T-helper 2 cell treated with Interferon-gamma antibody and Interleukin-4, amounts not matched to agents 100 ng/mL and 5 ng/mL, for 36 hours (primary cell): Measurements from ENCODE around the gene GET4. TPM values are rescaled to one million over a fixed set of nuclear protein-coding genes. Genes with fewer than 3 reads are reported as not detected.

Experiments used
- intact Hi-C: fragments of 100-400 bp; cut with micrococcal nuclease; formaldehyde crosslinking; loops from one replicate; pipeline ENCODE4 v1.15.1; 2023
- total RNA-seq: library from RNA; stranded (reverse); gene quantifications from 2 replicates; pipeline ENCODE4 v1.2.3, GENCODE V29; 2022

The GET4 gene
- total RNA-seq, 1 donor from 2014 or later: 35.2 TPM

DNA sequence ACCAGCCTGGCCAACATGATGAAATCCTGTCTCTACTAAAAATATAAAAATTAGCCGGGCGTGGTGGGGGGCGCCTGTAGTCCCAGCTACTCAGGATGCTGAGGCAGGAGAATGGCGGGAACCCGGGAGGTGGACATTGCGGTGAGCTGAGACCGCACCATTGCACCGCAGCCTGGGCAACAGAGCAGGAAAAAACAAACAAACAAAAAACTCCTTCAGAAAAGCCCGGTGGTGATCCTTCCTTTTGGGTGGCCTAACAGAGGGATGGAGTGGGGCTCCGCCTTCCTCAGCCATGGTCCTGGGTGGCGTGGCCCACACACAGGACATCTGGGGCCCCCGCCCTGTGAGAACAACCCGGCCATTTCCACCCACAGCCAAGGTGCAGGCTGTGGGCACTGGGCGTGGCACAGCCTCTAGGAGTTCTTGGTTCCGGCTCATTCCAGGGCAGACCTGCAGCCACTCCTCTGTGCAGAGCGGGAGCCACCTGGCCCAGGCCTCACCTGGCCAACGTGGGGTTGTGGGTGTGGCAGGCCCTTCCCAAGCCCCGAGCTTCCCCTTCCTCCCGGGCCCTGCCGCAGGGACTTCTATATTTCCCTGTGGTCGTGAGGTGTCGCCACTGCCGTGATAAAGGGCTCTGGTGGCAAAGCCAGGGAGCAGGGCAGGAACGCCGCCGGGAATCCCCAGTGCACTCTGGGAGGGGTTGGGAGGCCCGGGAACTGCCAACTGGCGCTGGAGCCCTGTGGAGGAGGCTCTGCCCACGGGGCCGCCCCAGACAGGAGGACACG is 37.6 kb downstream of the GET4 start:
- intact Hi-C loops: no loop called here

GRCh38 chr7:914521-915194 is 38.3 kb downstream of the GET4 start:
- intact Hi-C loops: no loop called here

GRCh38 chr7:915291-916218 is 39.2 kb downstream of the GET4 start:
- intact Hi-C loops: no loop called here

DNA sequence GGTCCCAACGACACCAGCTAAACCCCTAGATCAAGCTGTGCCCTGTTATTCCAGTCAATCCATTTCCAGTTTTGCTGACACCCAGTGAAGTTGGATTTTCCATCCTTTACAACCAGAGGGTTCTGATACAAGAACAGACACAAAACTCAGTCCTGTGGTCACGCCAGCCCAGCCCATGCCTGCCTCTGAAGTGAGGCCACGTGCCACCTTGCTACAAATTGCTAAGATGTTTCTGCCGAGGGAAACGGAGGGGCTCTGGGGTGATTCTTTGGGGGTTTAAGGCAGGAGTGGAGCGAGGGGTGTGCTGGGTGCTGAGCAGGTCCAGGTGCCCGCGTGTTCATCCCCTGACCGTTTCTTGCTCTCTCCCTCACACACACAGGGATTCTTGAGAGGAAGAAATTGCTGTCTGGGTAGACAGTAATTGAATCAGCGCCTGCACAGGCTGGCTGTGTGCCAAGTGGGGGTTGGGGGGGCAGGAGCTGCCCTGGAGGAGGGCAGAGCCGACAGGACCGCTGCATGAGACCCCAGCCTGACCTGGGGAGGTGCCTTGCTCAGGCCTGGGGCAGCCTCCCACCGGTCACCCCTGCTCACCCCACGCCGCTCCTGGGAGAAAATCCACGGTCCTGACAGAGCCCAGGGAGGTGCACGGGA is 40.1 kb downstream of the GET4 start:
- intact Hi-C loops: no loop called here

DNA sequence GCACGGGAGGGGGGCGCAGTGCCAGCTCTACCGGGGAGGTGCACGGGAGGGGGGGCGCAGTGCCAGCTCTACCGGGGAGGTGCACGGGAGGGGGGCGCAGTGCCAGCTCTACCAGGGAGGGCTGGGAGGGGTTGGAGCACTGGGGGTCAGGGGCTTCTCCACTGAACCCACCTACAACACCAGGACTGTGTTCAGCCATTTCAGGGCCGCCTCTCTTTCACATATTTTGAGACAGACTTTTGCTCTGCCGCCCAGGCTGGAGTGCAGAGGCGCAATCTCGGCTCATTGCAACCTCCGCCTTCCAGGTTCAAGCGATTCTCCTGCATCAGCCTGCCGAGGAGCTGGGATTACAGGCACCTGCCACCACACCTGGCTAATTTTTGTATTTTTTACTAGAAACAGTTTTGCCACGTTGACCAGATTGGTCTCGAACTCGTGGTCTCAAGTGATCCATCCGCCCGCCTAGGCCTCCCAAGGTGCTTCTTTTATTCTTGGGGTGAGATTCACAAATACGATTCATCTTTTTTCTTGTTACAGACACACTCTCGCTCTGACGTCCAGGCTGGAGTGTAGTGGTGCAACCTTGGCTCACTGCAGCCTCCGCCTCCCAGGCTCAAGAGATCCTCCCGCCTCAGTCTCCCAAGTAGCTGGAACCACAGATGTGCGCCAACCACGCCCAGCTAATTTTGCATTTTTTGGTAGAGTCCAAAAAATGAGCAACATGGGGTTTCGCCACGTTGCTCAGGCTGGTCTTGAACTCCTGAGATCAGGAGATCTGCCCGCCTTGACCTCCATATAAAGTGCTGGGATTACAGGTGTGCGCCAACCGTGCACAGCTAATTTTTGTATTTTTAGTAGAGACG is 41.1 kb downstream of the GET4 start:
- intact Hi-C loops: no loop called here

DNA sequence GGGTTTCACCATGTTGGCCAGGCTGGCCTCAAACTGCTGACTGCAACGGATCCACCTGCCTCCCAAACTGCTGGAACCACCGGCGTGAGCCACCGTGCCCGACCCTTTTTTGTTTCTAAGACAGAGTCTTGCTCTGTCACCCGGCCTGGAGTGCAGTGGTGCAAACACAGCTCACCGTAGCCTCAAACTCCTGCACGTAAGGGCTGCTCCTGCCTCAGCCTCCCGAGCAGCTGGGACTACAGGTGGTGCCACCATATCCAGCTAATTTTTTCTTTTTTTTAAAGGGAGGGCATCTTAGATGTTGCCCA is 41.7 kb downstream of the GET4 start:
- intact Hi-C loops: no loop called here

- intact Hi-C loops: no loop called here
These were observed 42.2 kb downstream of the GET4 start for GRCh38 chr7:918441-919113.

DNA sequence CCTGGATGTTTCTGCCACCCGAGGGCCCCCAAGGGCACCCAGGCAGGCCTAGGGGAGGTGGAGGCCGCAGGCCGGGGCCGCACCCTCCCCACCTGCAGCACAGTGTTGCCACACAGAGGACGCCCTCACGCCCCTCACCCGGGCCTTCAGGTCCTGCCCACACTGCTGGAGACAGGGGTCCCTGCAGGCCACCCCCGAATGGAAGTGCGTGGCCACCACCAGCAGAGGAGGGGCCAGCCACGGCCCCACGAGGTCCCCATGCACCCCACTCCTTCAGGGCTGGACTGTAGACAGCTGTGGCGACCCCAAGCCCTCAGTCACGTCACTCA is 42.7 kb downstream of the GET4 start:
- intact Hi-C loops: no loop called here

DNA sequence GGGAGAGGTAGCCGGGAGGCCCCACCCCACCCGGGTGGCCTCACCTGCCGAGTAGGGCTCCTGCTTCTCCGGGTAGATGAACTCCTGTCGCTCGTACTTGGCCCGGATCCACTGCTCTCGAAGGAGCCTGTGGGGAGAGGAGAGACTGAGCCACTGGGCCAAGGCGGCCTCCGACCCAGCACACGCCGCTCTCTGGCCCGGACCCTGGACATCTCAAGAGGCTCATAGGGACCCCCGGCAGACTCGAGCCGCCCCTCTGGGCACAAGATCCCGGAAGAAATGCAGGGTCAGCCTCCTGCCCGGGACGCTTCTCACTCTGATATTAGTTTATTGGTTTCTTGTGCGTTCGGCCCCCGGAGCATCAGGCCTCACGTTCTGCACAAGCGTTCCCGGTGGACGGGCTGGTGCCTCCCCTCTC is 43.6 kb downstream of the GET4 start:
- intact Hi-C loops: loop anchor here (5.0 to 10.0 kb wide), 2 partner anchors 37 to 315 kb away; no protein-coding TSS in a partner anchor

GRCh38 chr7:920351-921070 is 44.2 kb downstream of the GET4 start:
- intact Hi-C loops: loop anchor here (5.0 to 10.0 kb wide), 2 partner anchors 37 to 316 kb away; no protein-coding TSS in a partner anchor

- intact Hi-C loops: loop anchor here (5.0 to 10.0 kb wide), 2 partner anchors 36 to 316 kb away; no protein-coding TSS in a partner anchor
These were observed 44.7 kb downstream of the GET4 start for GRCh38 chr7:921071-921461.

- intact Hi-C loops: loop anchor here (2.0 to 10.0 kb wide), 6 partner anchors 13 to 317 kb away; partner anchors contain the start of gene GPR146
These were observed 45.4 kb downstream of the GET4 start for GRCh38 chr7:921581-922333.

GRCh38 chr7:922334-923107 is 46.2 kb downstream of the GET4 start:
- intact Hi-C loops: loop anchor here (1.0 to 10.0 kb wide), 8 partner anchors 14 to 318 kb away; partner anchors contain the start of genes COX19, GET4 and GPR146

DNA sequence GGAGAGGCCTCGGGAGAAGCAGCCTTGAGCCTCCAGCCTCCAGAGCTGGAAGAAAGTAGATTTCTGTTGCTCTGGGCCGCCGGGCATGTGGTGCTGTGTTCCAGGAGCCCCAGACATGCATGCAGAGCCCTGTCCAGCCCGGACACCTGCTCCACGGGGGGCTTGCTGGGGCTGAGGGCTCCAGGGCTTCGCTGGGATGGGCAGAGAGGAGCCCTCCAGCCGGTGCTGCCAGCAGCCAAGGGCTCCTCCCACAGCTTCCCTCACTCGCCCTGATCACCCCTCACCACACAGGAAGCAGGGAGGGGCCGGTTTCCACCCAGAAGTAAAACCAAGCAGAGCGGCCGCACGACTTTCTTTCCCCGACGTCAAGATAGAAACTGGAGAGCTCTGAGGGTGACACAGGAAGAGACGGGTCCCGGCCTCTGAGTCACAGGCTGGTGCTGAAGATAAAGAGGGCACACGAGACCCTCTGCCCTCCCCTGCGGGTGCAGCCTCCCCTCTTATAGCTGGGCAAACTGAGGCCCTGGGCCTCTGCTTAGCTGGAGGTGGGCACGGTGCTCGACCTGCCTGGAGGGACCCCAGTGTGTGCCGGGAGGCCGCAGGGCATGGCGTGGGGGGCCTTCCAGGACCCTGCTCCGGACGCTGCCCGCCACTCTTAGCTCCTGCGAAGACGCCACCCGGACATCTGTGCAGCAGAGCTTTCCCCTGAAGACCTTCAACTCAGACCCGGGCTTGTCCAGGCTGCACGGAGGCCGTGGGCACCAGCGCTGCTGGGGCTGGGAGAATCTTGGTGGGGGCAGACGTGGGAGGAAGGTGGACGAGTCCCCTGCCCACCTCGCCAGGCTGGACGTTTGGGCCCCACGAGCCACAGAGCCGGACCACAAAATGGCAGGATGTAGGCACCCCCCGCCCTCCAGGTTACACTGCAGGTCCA is 47.0 kb downstream of the GET4 start:
- intact Hi-C loops: loop anchor here (1.0 to 10.0 kb wide), 8 partner anchors 13 to 319 kb away; partner anchors contain the start of genes COX19, GET4 and GPR146

GRCh38 chr7:924042-924441 is 47.7 kb downstream of the GET4 start:
- intact Hi-C loops: loop anchor here (5.0 to 10.0 kb wide), 2 partner anchors 33 to 319 kb away; no protein-coding TSS in a partner anchor
